Neuronal stem cell (in vitro differentiated cells): ENCODE results near the gene RTN4.

Source experiments
- DNase-seq: peaks from one replicate; pipeline ENCODE4 v3.0.0-alpha.2; 2013; ENCODE audit warnings: low spot score
- H2AFZ ChIP-seq: one replicate; pipeline ENCODE4 v1.6.1; 2013; ENCODE audit warnings: mild to moderate bottlenecking, low read length, inconsistent platforms
- H2AK5ac ChIP-seq: 2 replicates; pipeline ENCODE4 v1.6.1; 2013; ENCODE audit warnings: low read depth, mild to moderate bottlenecking, inconsistent platforms, low read length, moderate library complexity, mixed read lengths
- H2BK120ac ChIP-seq: 2 replicates; pipeline ENCODE4 v1.6.1; 2013; ENCODE audit warnings: low read depth, mild to moderate bottlenecking, inconsistent platforms, low read length, moderate library complexity, mixed read lengths
- H2BK12ac ChIP-seq: one replicate; pipeline ENCODE4 v1.6.1; 2013; ENCODE audit warnings: low read length, inconsistent platforms
- H2BK15ac ChIP-seq: 2 replicates; pipeline ENCODE4 v1.6.1; 2013; ENCODE audit warnings: mild to moderate bottlenecking, low read length, inconsistent platforms, mixed read lengths
- H2BK5ac ChIP-seq: one replicate; pipeline ENCODE4 v1.6.1; 2013; ENCODE audit warnings: inconsistent platforms, mild to moderate bottlenecking, low read length, moderate library complexity
- H3K14ac ChIP-seq: one replicate; pipeline ENCODE4 v1.6.1; 2013; ENCODE audit warnings: low read length, inconsistent platforms
- H3K18ac ChIP-seq: 2 replicates; pipeline ENCODE4 v1.6.1; 2013; ENCODE audit warnings: low read length, inconsistent platforms
- H3K23ac ChIP-seq: 2 replicates; pipeline ENCODE4 v1.6.1; 2013; ENCODE audit warnings: low read depth, mild to moderate bottlenecking, mixed read lengths, low read length, inconsistent platforms; ENCODE audit not compliant: poor library complexity
- H3K27ac ChIP-seq: replicated peaks from 3 replicates; pipeline ENCODE4 v1.5.1; 2013; ENCODE audit warnings: low read length, inconsistent platforms
- H3K27me3 ChIP-seq, 3 experiments: 2 replicates each; pipeline ENCODE4 v1.6.1; 2013; ENCODE audit warnings: low read length in 3 of 3, mild to moderate bottlenecking in 2 of 3, inconsistent platforms in 1 of 3, low read depth in 1 of 3, mixed read lengths in 1 of 3, moderate library complexity in 1 of 3; ENCODE audit not compliant: control insufficient read depth in 3 of 3, insufficient read depth in 3 of 3
- H3K36me3 ChIP-seq, 2 donors: replicated peaks in 1 of 2; 2 replicates each; pipeline ENCODE4 v1.6.1; 2013; ENCODE audit warnings: low read length in 2 of 2; ENCODE audit not compliant: control insufficient read depth in 2 of 2, insufficient read depth in 2 of 2
- H3K4ac ChIP-seq: 2 replicates; pipeline ENCODE4 v1.6.1; 2013; ENCODE audit warnings: inconsistent platforms, mild to moderate bottlenecking, low read length, moderate library complexity
- H3K4me1 ChIP-seq, 2 donors: 1 replicate in 1 of 2; 2 replicates in 1 of 2; pipeline ENCODE4 v1.6.1; 2013; ENCODE audit warnings: low read length in 2 of 2, low read depth in 1 of 2; ENCODE audit not compliant: control insufficient read depth in 2 of 2, insufficient read depth in 1 of 2
- H3K4me2 ChIP-seq: one replicate; pipeline ENCODE4 v1.6.1; 2013; ENCODE audit warnings: mild to moderate bottlenecking, low read length, inconsistent platforms; ENCODE audit not compliant: insufficient read depth, poor library complexity, severe bottlenecking
- H3K4me3 ChIP-seq, 2 donors: 2 replicates each; pipeline ENCODE4 v1.5.1; 2013; ENCODE audit warnings: low read length in 2 of 2, mild to moderate bottlenecking in 2 of 2, inconsistent platforms in 1 of 2, moderate library complexity in 1 of 2
- H3K79me1 ChIP-seq: one replicate; pipeline ENCODE4 v1.6.1; 2013; ENCODE audit warnings: low read depth, mild to moderate bottlenecking, inconsistent platforms, low read length, moderate library complexity
- H3K9ac ChIP-seq: one replicate; pipeline ENCODE4 v1.6.1; 2013; ENCODE audit warnings: mild to moderate bottlenecking, low read depth, low read length, inconsistent platforms; ENCODE audit not compliant: poor library complexity
- H3K9me3 ChIP-seq, 2 donors: replicated peaks in 1 of 2; 2 replicates each; pipeline versions ENCODE3 to v1.6.1; 2013; ENCODE audit warnings: low read length in 2 of 2, mild to moderate bottlenecking in 2 of 2, inconsistent platforms in 1 of 2, low read depth in 1 of 2, mixed read lengths in 1 of 2, moderate library complexity in 1 of 2; ENCODE audit not compliant: control insufficient read depth in 2 of 2, insufficient read depth in 1 of 2
- H4K8ac ChIP-seq: one replicate; pipeline ENCODE4 v1.6.1; 2013; ENCODE audit warnings: low read depth, mild to moderate bottlenecking, inconsistent platforms, low read length, moderate library complexity
- H4K91ac ChIP-seq: one replicate; pipeline ENCODE4 v1.6.1; 2013; ENCODE audit warnings: low read length, low read depth, mild to moderate bottlenecking, inconsistent platforms; ENCODE audit not compliant: poor library complexity
- WGBS, 2 donors: extraction: QIAGEN DNeasy Blood & Tissue Kit; methylation state at CpG; one replicate each; pipeline ENCODE4 v1.1.7; 2013; ENCODE audit warnings: missing lambda C conversion rate in 2 of 2, mixed read lengths in 1 of 2; ENCODE audit not compliant: insufficient read length in 2 of 2, insufficient replicate concordance in 1 of 2; ENCODE audit errors: extremely low coverage in 2 of 2; 5-methylcytosine and 5-hydroxymethylcytosine counted together

The RTN4 gene

DNA sequence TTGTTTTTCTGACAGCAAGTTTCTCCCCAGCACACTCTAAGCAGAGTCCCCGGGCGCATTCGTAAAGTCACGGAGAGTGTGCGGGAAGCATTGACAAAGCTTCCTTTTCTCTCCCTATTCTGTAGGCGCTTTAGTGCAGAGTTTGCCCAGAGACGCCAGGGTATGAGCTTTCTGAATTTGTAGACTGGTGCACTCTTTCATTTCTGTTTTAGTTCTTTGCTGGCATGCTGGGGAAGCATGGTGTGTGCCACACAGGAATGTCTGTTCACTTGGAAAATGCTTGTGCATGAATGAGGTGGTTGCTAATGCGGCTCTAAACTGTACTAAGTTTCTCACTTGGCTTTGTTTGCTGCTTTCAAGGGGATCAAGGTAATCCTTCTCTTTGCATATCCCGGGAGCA lies 102.6 kb downstream of the RTN4 start:
- H3K18ac ChIP-seq = no peak overlapping the region
- no peak overlapping the region for H3K4me3 ChIP-seq
- no peaks in the 10 kb centered on the region for H3K9me3 ChIP-seq
- no peak overlapping the region for H2BK12ac ChIP-seq
- no peak overlapping the region for H2BK5ac ChIP-seq
- H3K36me3 ChIP-seq = no peaks in the 10 kb centered on the region
- no peaks in the 10 kb centered on the region for H3K79me1 ChIP-seq
- no peak overlapping the region for H3K9ac ChIP-seq
- no peak overlapping the region for H4K91ac ChIP-seq
- no peak for DNase-seq
- H3K4me2 ChIP-seq = no peak overlapping the region
- no peaks in the 10 kb centered on the region for H3K27me3 ChIP-seq
- no peak overlapping the region for H2BK120ac ChIP-seq
- H3K27ac ChIP-seq = no peak overlapping the region
- H3K4ac ChIP-seq = no peak overlapping the region
- no peak overlapping the region for H2BK15ac ChIP-seq
- H2AK5ac ChIP-seq = no peak overlapping the region
- H4K8ac ChIP-seq = no peak overlapping the region
- WGBS, 2 donors = no CpG with 5 or more reads among the region's 9 CpGs
- H3K4me1 ChIP-seq = peaks cover 17 to 20% of the 10 kb centered on the region in 2 donors
- no peak overlapping the region for H3K23ac ChIP-seq
- H3K14ac ChIP-seq = no peak overlapping the region
- H2AFZ ChIP-seq = peak overlapping the region; percentile 66

DNA sequence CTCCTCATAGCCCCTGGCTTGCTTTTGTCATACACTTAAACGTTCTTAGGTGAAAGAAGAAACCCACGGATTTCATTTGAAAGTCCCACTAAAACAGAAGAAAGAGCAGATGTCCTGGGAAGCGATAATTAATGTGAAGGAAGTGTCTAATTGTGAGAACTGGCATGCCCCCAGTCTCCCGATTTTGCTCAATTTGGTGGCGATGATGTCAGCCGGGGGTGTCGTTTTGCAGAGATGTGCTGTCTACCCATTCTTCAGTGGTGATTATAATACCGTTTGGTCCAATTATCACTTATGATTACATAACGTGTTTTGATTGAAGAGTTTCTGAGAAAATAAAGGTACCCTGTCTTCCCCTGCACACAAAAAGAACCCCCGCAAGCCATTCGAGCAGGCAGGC lies 103.1 kb downstream of the RTN4 start:
- Histone ChIP-seq H3K4me2 (no peak overlapping the region), H3K4ac (no peak overlapping the region), H3K9me3 (no peaks in the 10 kb centered on the region), H2AK5ac (no peak overlapping the region), H2BK120ac (no peak overlapping the region), H3K9ac (no peak overlapping the region), H3K4me3 (no peak overlapping the region), H3K36me3 (no peaks in the 10 kb centered on the region), H3K18ac (no peak overlapping the region), H3K79me1 (no peaks in the 10 kb centered on the region), H2BK12ac (no peak overlapping the region), H3K14ac (no peak overlapping the region), H2AFZ (peak overlapping the region; percentile 66), H3K4me1 (peaks cover 17 to 20% of the 10 kb centered on the region in 2 donors), H3K27me3 (no peaks in the 10 kb centered on the region), H4K91ac (no peak overlapping the region), H3K27ac (no peak overlapping the region), H2BK5ac (no peak overlapping the region), H4K8ac (no peak overlapping the region), H3K23ac (no peak overlapping the region), H2BK15ac (no peak overlapping the region)
- no peak for DNase-seq
- no CpG with 5 or more reads among the region's 11 CpGs for WGBS, 2 donors

DNA sequence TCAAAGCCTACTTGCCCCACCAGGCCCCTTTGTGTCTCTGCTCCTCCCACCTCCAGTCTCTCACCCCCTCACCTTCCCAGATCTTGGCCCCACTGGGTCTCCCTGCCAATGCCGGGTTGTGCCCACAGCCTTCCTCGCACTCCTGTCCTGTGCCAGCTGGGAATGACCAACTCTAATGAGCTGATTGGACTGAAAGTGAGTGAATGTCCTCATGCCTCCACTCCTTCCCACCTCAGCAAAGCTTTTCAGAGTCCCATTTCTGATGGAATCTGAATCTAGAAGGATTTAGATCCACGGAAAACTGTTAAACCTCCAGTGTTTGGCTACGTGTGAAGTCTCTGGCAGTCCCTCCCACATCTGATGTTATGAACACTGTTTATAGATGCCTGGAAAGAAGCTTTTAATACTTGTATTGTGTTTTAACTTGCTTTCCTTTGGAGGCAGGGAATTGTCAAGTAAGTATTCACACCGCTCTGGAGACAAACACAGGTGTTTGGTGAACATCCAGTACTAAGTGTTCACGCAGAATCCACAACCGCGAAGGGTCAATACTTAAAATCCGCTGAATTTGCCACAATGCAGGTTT lies 103.9 kb downstream of the RTN4 start:
- Histone ChIP-seq H3K27me3 (no peaks in the 10 kb centered on the region), H3K9ac (no peak overlapping the region), H4K91ac (no peak overlapping the region), H3K18ac (peak overlapping the region; percentile 15), H2BK15ac (no peak overlapping the region), H2AK5ac (peak overlapping the region; percentile 20), H3K36me3 (no peaks in the 10 kb centered on the region), H3K14ac (no peak overlapping the region), H2BK120ac (no peak overlapping the region), H2BK12ac (no peak overlapping the region), H2BK5ac (no peak overlapping the region), H3K79me1 (no peaks in the 10 kb centered on the region), H3K4me1 (peaks cover 17 to 23% of the 10 kb centered on the region in 2 donors), H3K4me2 (no peak overlapping the region), H4K8ac (no peak overlapping the region), H3K4me3 (no peak overlapping the region), H3K9me3 (no peaks in the 10 kb centered on the region), H3K23ac (no peak overlapping the region), H3K4ac (no peak overlapping the region), H3K27ac (no peak overlapping the region), H2AFZ (peak overlapping the region; percentile 46)
- no peak for DNase-seq
- WGBS, 2 donors = no CpG with 5 or more reads among the region's 9 CpGs

DNA sequence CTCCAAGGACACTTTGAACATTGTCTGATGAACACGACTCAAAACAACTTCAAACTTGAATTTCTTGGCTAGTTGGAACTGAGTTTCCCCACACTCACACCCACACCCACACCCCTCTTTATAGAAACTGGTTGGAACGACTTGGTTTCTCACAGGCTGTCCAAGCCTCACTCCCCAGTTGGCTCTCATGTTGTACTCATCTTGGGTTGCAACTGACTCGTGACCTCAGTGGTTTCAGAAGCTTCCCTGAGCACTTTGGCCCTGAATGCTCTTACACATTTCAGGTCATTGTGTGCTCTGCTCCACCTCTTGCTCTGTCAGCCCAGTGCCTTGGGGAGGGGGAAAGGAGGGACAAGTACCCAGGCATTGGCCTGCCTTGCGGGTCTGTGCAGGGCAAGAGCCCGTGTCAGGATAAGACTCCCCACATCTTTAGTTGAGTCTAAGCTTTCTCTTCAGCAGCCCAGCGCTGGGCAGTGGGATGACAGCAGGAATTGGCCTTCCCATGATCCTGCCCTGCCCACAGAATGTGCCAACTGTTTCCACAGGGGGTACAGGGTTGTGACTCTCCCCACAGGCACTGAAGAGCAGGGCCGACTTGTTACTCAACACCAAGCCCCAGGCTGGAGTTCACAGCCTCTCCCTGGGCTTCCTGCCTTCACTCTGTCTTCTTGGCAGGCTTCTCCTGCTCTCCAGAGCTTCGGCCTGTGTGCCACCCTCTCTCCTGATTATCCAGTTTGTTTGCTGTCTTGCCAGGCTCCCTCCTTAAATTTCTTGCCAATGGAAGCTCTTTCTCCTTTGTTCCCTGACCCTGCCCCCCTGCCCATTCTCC lies 104.6 kb downstream of the RTN4 start:
- no peak for DNase-seq
- no peak overlapping the region for H4K91ac ChIP-seq

More for the DNA sequence above, 104.6 kb downstream of the RTN4 start:
- no peak overlapping the region for H2BK120ac ChIP-seq
- H2BK12ac ChIP-seq = no peak overlapping the region
- H2AK5ac ChIP-seq = peak overlapping the region; percentile 20
- no peak overlapping the region for H2BK15ac ChIP-seq
- no peak overlapping the region for H3K4me3 ChIP-seq
- no peak overlapping the region for H3K14ac ChIP-seq
- peaks cover 17 to 24% of the 10 kb centered on the region in 2 donors for H3K4me1 ChIP-seq
- no peak overlapping the region for H3K23ac ChIP-seq
- no peak overlapping the region for H2BK5ac ChIP-seq
- H2AFZ ChIP-seq = peak overlapping the region; percentile 46
- no peaks in the 10 kb centered on the region for H3K36me3 ChIP-seq
- H4K8ac ChIP-seq = no peak overlapping the region
- no peaks in the 10 kb centered on the region for H3K27me3 ChIP-seq
- no peak overlapping the region for H3K4me2 ChIP-seq
- no peak overlapping the region for H3K27ac ChIP-seq
- H3K18ac ChIP-seq = peak overlapping the region; percentile 9
- no peaks in the 10 kb centered on the region for H3K79me1 ChIP-seq
- no peaks in the 10 kb centered on the region for H3K9me3 ChIP-seq
- H3K4ac ChIP-seq = no peak overlapping the region
- WGBS, 2 donors = no CpG with 5 or more reads among the region's 8 CpGs
- no peak overlapping the region for H3K9ac ChIP-seq
